Mesenchymal stem cell (in vitro differentiated cells and primary cell): ENCODE results near the gene FHIT.
"Not testable (repeated sequence)": the region's sequence is repeated elsewhere in the genome, so short reads cannot be mapped to it uniquely, and the experiment has no call there.

Experiments
- DNase-seq: peaks from one replicate; pipeline ENCODE4 v3.0.0-alpha.2; 2013
- H2AFZ ChIP-seq: one replicate; pipeline ENCODE4 v1.6.1; 2013; ENCODE audit warnings: low read depth, mild to moderate bottlenecking, control low read depth, inconsistent platforms, low read length, moderate library complexity
- H2AK5ac ChIP-seq: 2 replicates; pipeline ENCODE4 v1.6.1; 2013; ENCODE audit warnings: low read length, moderate library complexity, mild to moderate bottlenecking, inconsistent platforms; ENCODE audit not compliant: severe bottlenecking
- H2BK120ac ChIP-seq: one replicate; pipeline ENCODE4 v1.6.1; 2013; ENCODE audit warnings: low read depth, mild to moderate bottlenecking, inconsistent platforms, low read length, moderate library complexity
- H2BK12ac ChIP-seq, 2 experiments: one replicate each; pipeline ENCODE4 v1.6.1; 2013; ENCODE audit warnings: inconsistent platforms in 2 of 2, low read length in 2 of 2, mild to moderate bottlenecking in 2 of 2, moderate library complexity in 2 of 2, control low read depth in 1 of 2
- H2BK15ac ChIP-seq: one replicate; pipeline ENCODE4 v1.6.1; 2013; ENCODE audit warnings: mild to moderate bottlenecking, low read depth, inconsistent platforms; ENCODE audit not compliant: poor library complexity, severe bottlenecking
- H2BK5ac ChIP-seq: 2 replicates; pipeline ENCODE4 v1.6.1; 2013; ENCODE audit warnings: low read depth, mild to moderate bottlenecking, low read length, control low read depth, inconsistent platforms; ENCODE audit not compliant: poor library complexity, severe bottlenecking
- H3K14ac ChIP-seq, 2 experiments: one replicate each; pipeline ENCODE4 v1.6.1; 2013; ENCODE audit warnings: inconsistent platforms in 2 of 2, low read length in 2 of 2, control low read depth in 1 of 2, mild to moderate bottlenecking in 1 of 2, moderate library complexity in 1 of 2
- H3K18ac ChIP-seq, 2 experiments: one replicate each; pipeline ENCODE4 v1.6.1; 2013; ENCODE audit warnings: inconsistent platforms in 2 of 2, low read length in 2 of 2, control low read depth in 1 of 2, low read depth in 1 of 2, mild to moderate bottlenecking in 1 of 2
- H3K23ac ChIP-seq, 2 experiments: one replicate each; pipeline ENCODE4 v1.6.1; 2013; ENCODE audit warnings: inconsistent platforms in 2 of 2, low read length in 2 of 2, mild to moderate bottlenecking in 2 of 2, moderate library complexity in 2 of 2, control low read depth in 1 of 2
- H3K27ac ChIP-seq: 2 replicates; pipeline ENCODE4 v1.5.1; 2013; ENCODE audit warnings: mild to moderate bottlenecking, moderate library complexity, low read length, control low read depth, inconsistent platforms; ENCODE audit not compliant: poor library complexity, severe bottlenecking
- H3K27me3 ChIP-seq, 2 experiments: 2 replicates each; pipeline versions ENCODE4 v1.6.1 to v1.7.0; 2013; ENCODE audit warnings: low read length in 2 of 2, mild to moderate bottlenecking in 2 of 2, moderate library complexity in 2 of 2, control low read depth in 1 of 2, inconsistent platforms in 1 of 2; ENCODE audit not compliant: control insufficient read depth in 1 of 2, insufficient read depth in 1 of 2
- H3K36me3 ChIP-seq, 2 experiments: 2 replicates each; pipeline versions ENCODE4 v1.6.1 to v1.7.0; 2013; ENCODE audit warnings: low read length in 2 of 2, control low read depth in 1 of 2, inconsistent platforms in 1 of 2, low read depth in 1 of 2, mild to moderate bottlenecking in 1 of 2; ENCODE audit not compliant: insufficient read depth in 2 of 2, control insufficient read depth in 1 of 2
- H3K4ac ChIP-seq, 2 experiments: one replicate each; pipeline ENCODE4 v1.6.1; 2013; ENCODE audit warnings: inconsistent platforms in 2 of 2, low read length in 2 of 2, mild to moderate bottlenecking in 2 of 2, moderate library complexity in 2 of 2, control low read depth in 1 of 2, low read depth in 1 of 2
- H3K4me1 ChIP-seq: 2 replicates; pipeline ENCODE4 v1.6.1; 2013; ENCODE audit warnings: low read depth, low read length, control low read depth; ENCODE audit not compliant: control insufficient read depth, insufficient read depth
- H3K4me2 ChIP-seq: 2 replicates; pipeline ENCODE4 v1.6.1; 2013; ENCODE audit warnings: low read length, mild to moderate bottlenecking, inconsistent platforms; ENCODE audit not compliant: poor library complexity, severe bottlenecking
- H3K4me3 ChIP-seq, 2 experiments: 2 replicates each; pipeline versions ENCODE4 v1.5.1 to v1.7.0; 2013; ENCODE audit warnings: low read length in 2 of 2, mild to moderate bottlenecking in 2 of 2, control low read depth in 1 of 2, low read depth in 1 of 2; ENCODE audit not compliant: insufficient read depth in 1 of 2
- H3K79me1 ChIP-seq: replicated peaks from 2 replicates; pipeline ENCODE4 v1.6.1; 2013; ENCODE audit warnings: mild to moderate bottlenecking, control low read depth, low read length, inconsistent platforms; ENCODE audit not compliant: poor library complexity, severe bottlenecking
- H3K9ac ChIP-seq: 2 replicates; pipeline ENCODE4 v1.7.0; 2013; ENCODE audit warnings: mild to moderate bottlenecking, low read length, moderate library complexity
- H3K9me3 ChIP-seq: 2 replicates; pipeline ENCODE4 v1.7.0; 2013; ENCODE audit warnings: mild to moderate bottlenecking, low read length; ENCODE audit not compliant: control insufficient read depth
- H4K8ac ChIP-seq: one replicate; pipeline ENCODE4 v1.6.1; 2013; ENCODE audit warnings: inconsistent platforms, mild to moderate bottlenecking, low read length, moderate library complexity
- H4K91ac ChIP-seq: one replicate; pipeline ENCODE4 v1.6.1; 2013; ENCODE audit warnings: mild to moderate bottlenecking, low read length, inconsistent platforms
- WGBS: methylation state at CpG from one replicate; pipeline ENCODE4 v1.1.7; 2013; ENCODE audit warnings: mixed read lengths; 5-methylcytosine and 5-hydroxymethylcytosine counted together

Gene FHIT

GRCh38 chr3:61192222-61192621 is 59.0 kb downstream of the FHIT start:
- H2BK15ac ChIP-seq = no peak overlapping the region
- H3K36me3 ChIP-seq = no peaks in the 10 kb centered on the region
- H2BK5ac ChIP-seq = no peak overlapping the region
- H3K27me3 ChIP-seq = no peaks in the 10 kb centered on the region
- H3K4me3 ChIP-seq = no peak overlapping the region
- no peak overlapping the region for H3K9ac ChIP-seq
- no peaks in the 10 kb centered on the region for H3K9me3 ChIP-seq
- H3K4me2 ChIP-seq = no peak overlapping the region
- H4K91ac ChIP-seq = no peak overlapping the region
- no peak for DNase-seq
- H4K8ac ChIP-seq = no peak overlapping the region
- no peak overlapping the region for H3K27ac ChIP-seq
- H2BK120ac ChIP-seq = no peak overlapping the region
- H2BK12ac ChIP-seq = no peak overlapping the region
- no peaks in the 10 kb centered on the region for H3K4me1 ChIP-seq
- H2AK5ac ChIP-seq = no peak overlapping the region
- H3K23ac ChIP-seq = no peak overlapping the region
- no peak overlapping the region for H2AFZ ChIP-seq
- no peaks in the 10 kb centered on the region for H3K79me1 ChIP-seq
- H3K18ac ChIP-seq = no peak overlapping the region
- no peak overlapping the region for H3K4ac ChIP-seq
- no peak overlapping the region for H3K14ac ChIP-seq

GRCh38 chr3:61190205-61190604 is 61.0 kb downstream of the FHIT start:
- H4K91ac ChIP-seq, H3K14ac ChIP-seq, H3K4ac ChIP-seq, H3K4me1 ChIP-seq, H3K4me2 ChIP-seq, H2AFZ ChIP-seq, H2BK5ac ChIP-seq, H3K23ac ChIP-seq, DNase-seq, H2BK15ac ChIP-seq, H3K9me3 ChIP-seq, H3K36me3 ChIP-seq, H3K9ac ChIP-seq, H2BK12ac ChIP-seq, H4K8ac ChIP-seq, H3K4me3 ChIP-seq, H3K27ac ChIP-seq, H2AK5ac ChIP-seq, H3K18ac ChIP-seq, H3K79me1 ChIP-seq, H3K27me3 ChIP-seq, H2BK120ac ChIP-seq: not testable (repeated sequence)
- WGBS = no CpG with 5 or more reads among the region's 1 CpG

GRCh38 chr3:61186030-61186429 is 65.2 kb downstream of the FHIT start:
- H2AFZ ChIP-seq = no peak overlapping the region
- H3K27ac ChIP-seq = no peak overlapping the region
- DNase-seq = no peak
- no peak overlapping the region for H3K23ac ChIP-seq
- H3K14ac ChIP-seq = no peak overlapping the region
- no peaks in the 10 kb centered on the region for H3K9me3 ChIP-seq
- WGBS = 80% methylated on average over 3 of the region's 3 CpGs
- no peak overlapping the region for H3K4ac ChIP-seq
- H2BK12ac ChIP-seq = no peak overlapping the region
- H3K18ac ChIP-seq = no peak overlapping the region
- H3K36me3 ChIP-seq = no peaks in the 10 kb centered on the region
- no peak overlapping the region for H3K9ac ChIP-seq
- H2BK5ac ChIP-seq = no peak overlapping the region
- no peak overlapping the region for H3K4me3 ChIP-seq
- H2BK15ac ChIP-seq = no peak overlapping the region
- no peak overlapping the region for H4K8ac ChIP-seq
- no peak overlapping the region for H2AK5ac ChIP-seq
- H3K27me3 ChIP-seq = no peaks in the 10 kb centered on the region
- no peak overlapping the region for H4K91ac ChIP-seq
- peaks cover 5% of the 10 kb centered on the region for H3K4me1 ChIP-seq
- H2BK120ac ChIP-seq = no peak overlapping the region
- no peaks in the 10 kb centered on the region for H3K79me1 ChIP-seq
- no peak overlapping the region for H3K4me2 ChIP-seq

GRCh38 chr3:61184956-61185355 is 66.3 kb downstream of the FHIT start:
- no peak for DNase-seq
- no peaks in the 10 kb centered on the region for H3K36me3 ChIP-seq
- no peak overlapping the region for H3K27ac ChIP-seq
- H2BK120ac ChIP-seq = no peak overlapping the region
- peaks cover 5% of the 10 kb centered on the region for H3K4me1 ChIP-seq
- H4K91ac ChIP-seq = no peak overlapping the region
- H3K9me3 ChIP-seq = no peaks in the 10 kb centered on the region
- no peaks in the 10 kb centered on the region for H3K27me3 ChIP-seq
- H3K18ac ChIP-seq = no peak overlapping the region
- no peak overlapping the region for H2BK15ac ChIP-seq
- H3K4me2 ChIP-seq = no peak overlapping the region
- H2AK5ac ChIP-seq = no peak overlapping the region
- H4K8ac ChIP-seq = no peak overlapping the region
- H3K14ac ChIP-seq = no peak overlapping the region
- no peak overlapping the region for H2BK12ac ChIP-seq
- H3K79me1 ChIP-seq = no peaks in the 10 kb centered on the region
- no peak overlapping the region for H3K9ac ChIP-seq
- H3K23ac ChIP-seq = no peak overlapping the region
- WGBS = 66% methylated on average over 3 of the region's 4 CpGs
- no peak overlapping the region for H2AFZ ChIP-seq
- H3K4me3 ChIP-seq = no peak overlapping the region
- H2BK5ac ChIP-seq = no peak overlapping the region
- H3K4ac ChIP-seq = no peak overlapping the region
